Prostate gland (tissue), 2 donors: ENCODE measurements around the gene TOB2. TPM values are rescaled to one million over a fixed set of nuclear protein-coding genes. Genes with fewer than 3 reads are reported as not detected.

Experiments
- DNase-seq: peaks from one replicate; pipeline ENCODE4 v3.0.0-alpha.2; 2019; ENCODE audit warnings: low spot score
- H3K27ac ChIP-seq, 2 donors: fragments of 200-600 bp; sonication (generic); 2 replicates each; pipeline ENCODE4 v1.5.1; 2017 to 2019
- H3K27me3 ChIP-seq: fragments of 200-600 bp; sonication (generic); replicated peaks from 2 replicates; pipeline ENCODE4 v1.5.1; 2019; ENCODE audit not compliant: insufficient read depth
- H3K36me3 ChIP-seq, 2 donors: fragments of 200-600 bp; sonication (generic); 1 replicate in 1 of 2; 2 replicates in 1 of 2; pipeline versions ENCODE4 v1.5.1 to v1.8.1; 2017 to 2019
- H3K4me1 ChIP-seq: fragments of 200-600 bp; sonication (generic); replicated peaks from 2 replicates; pipeline ENCODE4 v1.5.1; 2019
- H3K4me3 ChIP-seq, 2 donors: fragments of 200-600 bp; sonication (generic); 2 replicates each; pipeline ENCODE4 v1.5.1; 2017 to 2019
- H3K9me3 ChIP-seq: fragments of 200-600 bp; sonication (generic); 2 replicates; pipeline ENCODE4 v1.5.1; 2017
- CTCF ChIP-seq, 4 experiments: fragments of 200-600 bp in 2 of 4; fragments of 450-650 bp in 2 of 4; sonication (generic) in 2 of 4; IDR thresholded peaks; 1 replicate in 3 of 4; 2 replicates in 1 of 4; pipeline ENCODE4 v1.5.1; 2016 to 2019; ENCODE audit warnings: antibody characterized with exemption in 4 of 4, mild to moderate bottlenecking in 2 of 4, moderate library complexity in 2 of 4
- POLR2A ChIP-seq: fragments of 450-650 bp; IDR thresholded peaks from one replicate; pipeline ENCODE4 v1.6.1; 2016; ENCODE audit warnings: antibody characterized with exemption, mild to moderate bottlenecking
- POLR2AphosphoS5 ChIP-seq: sonication (generic); formaldehyde crosslinking; IDR thresholded peaks from one replicate; pipeline ENCODE4 v1.6.1; 2017; ENCODE audit warnings: antibody characterized with exemption
- WGBS: methylation state at CpG from one replicate; pipeline ENCODE4 v1.1.5; 2018; 5-methylcytosine and 5-hydroxymethylcytosine counted together
- intact Hi-C: fragments of 100-400 bp; cut with DNase I; formaldehyde crosslinking; loops from one replicate; pipeline ENCODE4 v1.14.2; 2022
- total RNA-seq, 2 donors: library from RNA; depleted of rRNA; stranded (reverse); fragments of >200 nt; gene quantifications; one replicate each; pipeline ENCODE4 v1.1.0, GENCODE V29; 2016

TOB2 gene
- total RNA-seq, 2 donors from 2014 or later: 56.7 to 80.8 TPM

DNA sequence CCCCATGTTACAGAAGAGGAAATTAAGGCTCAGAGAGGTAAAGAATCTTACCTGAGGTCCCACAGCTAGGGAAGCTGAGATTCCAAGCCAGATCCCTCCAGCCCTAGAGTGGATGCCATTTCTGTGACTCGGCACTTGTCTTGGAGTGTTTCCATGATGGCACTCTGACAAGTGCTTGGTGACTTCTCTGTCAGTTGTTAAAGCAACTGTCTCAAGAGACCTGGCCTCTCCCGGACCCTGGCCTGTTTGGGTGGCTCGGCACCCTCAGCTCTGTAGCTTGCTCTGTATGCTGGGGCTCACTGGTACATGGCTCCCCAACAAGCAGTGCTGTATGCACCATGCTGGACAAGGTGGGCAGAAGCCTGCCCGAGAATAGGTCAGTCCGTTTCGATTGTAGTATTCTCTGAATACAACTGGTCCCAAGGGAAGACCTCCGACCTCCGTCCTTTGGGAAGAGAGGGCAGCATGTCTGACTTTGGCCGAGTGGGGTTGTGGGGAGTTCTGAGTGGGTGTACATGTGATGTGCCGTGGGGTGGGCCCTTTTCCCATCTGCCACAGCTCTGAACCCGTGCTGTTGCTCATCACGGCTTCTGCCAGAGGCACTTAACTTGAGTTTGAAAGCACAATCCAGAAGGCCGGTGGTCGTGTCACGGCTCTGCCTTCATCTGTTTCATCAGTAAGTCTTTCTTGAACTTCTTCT lies 34.7 kb upstream of the TOB2 start:
- TF ChIP-seq POLR2AphosphoS5: no peak
- no peak for TF ChIP-seq CTCF (IDR thresholded peaks at IDR 0.05)
- TF ChIP-seq POLR2A: no peak
- no peak overlapping the region for H3K4me3 ChIP-seq
- no peaks in the 10 kb centered on the region for H3K4me1 ChIP-seq
- H3K27me3 ChIP-seq: no peaks in the 10 kb centered on the region
- 77% methylated on average over 14 of the region's 15 CpGs for WGBS
- H3K36me3 ChIP-seq: no peaks in the 10 kb centered on the region
- no peaks in the 10 kb centered on the region for H3K9me3 ChIP-seq
- intact Hi-C loops: no loop called here
- DNase-seq: no peak
- no peak overlapping the region for H3K27ac ChIP-seq

- no peak for TF ChIP-seq POLR2A
- TF ChIP-seq POLR2AphosphoS5: no peak
- TF ChIP-seq CTCF (IDR thresholded peaks at IDR 0.05): no peak
- Histone ChIP-seq H3K4me3 (no peak overlapping the region), H3K27ac (no peak overlapping the region), H3K27me3 (no peaks in the 10 kb centered on the region), H3K36me3 (no peaks in the 10 kb centered on the region), H3K9me3 (no peaks in the 10 kb centered on the region), H3K4me1 (no peaks in the 10 kb centered on the region)
- 59% methylated on average over 7 of the region's 7 CpGs for WGBS
- intact Hi-C loops: no loop called here
- DNase-seq: no peak
Observed at GRCh38 chr22:41480397-41480735, 33.8 kb upstream of the TOB2 start.

GRCh38 chr22:41479671-41480396 lies 33.2 kb upstream of the TOB2 start:
- no peaks in the 10 kb centered on the region for H3K9me3 ChIP-seq
- no peak for DNase-seq
- H3K36me3 ChIP-seq: no peaks in the 10 kb centered on the region
- no peaks in the 10 kb centered on the region for H3K4me1 ChIP-seq
- intact Hi-C loops: no loop called here
- H3K27me3 ChIP-seq: no peaks in the 10 kb centered on the region
- no peak overlapping the region for H3K4me3 ChIP-seq
- 76% methylated on average over 6 of the region's 6 CpGs for WGBS
- TF ChIP-seq CTCF (IDR thresholded peaks at IDR 0.05): no peak
- no peak for TF ChIP-seq POLR2A
- no peak for TF ChIP-seq POLR2AphosphoS5
- H3K27ac ChIP-seq: no peak overlapping the region

GRCh38 chr22:41478891-41479521 lies 32.4 kb upstream of the TOB2 start:
- Histone ChIP-seq H3K27ac (no peak overlapping the region), H3K27me3 (no peaks in the 10 kb centered on the region), H3K4me3 (no peak overlapping the region), H3K36me3 (no peaks in the 10 kb centered on the region), H3K9me3 (no peaks in the 10 kb centered on the region), H3K4me1 (no peaks in the 10 kb centered on the region)
- intact Hi-C loops: no loop called here
- no peak for DNase-seq
- 86% methylated on average over 7 of the region's 7 CpGs for WGBS
- TF ChIP-seq CTCF (IDR thresholded peaks at IDR 0.05) (no peak), POLR2A (no peak), POLR2AphosphoS5 (no peak)
